ENCODE results near the gene MX1.

Gene MX1

GRCh38 chr21:41432562-41433460, 6.8 kb downstream of the MX1 start:
- DNase-seq, result no peak

GRCh38 chr21:41433566-41433965, 7.5 kb downstream of the MX1 start:
- no peak for DNase-seq

- no peak for DNase-seq
Measured at GRCh38 chr21:41435706-41436105, 9.7 kb downstream of the MX1 start.

GRCh38 chr21:41437729-41438128, 11.7 kb downstream of the MX1 start:
- no peak for DNase-seq

- no peak for DNase-seq
Measured at GRCh38 chr21:41438425-41439113, 12.5 kb downstream of the MX1 start.

- no peak for DNase-seq
Measured at GRCh38 chr21:41439248-41439647, 13.2 kb downstream of the MX1 start.

GRCh38 chr21:41441546-41441945, 15.5 kb downstream of the MX1 start:
- DNase-seq, result no peak

- DNase-seq, result no peak
Measured at GRCh38 chr21:41442481-41443186, 16.6 kb downstream of the MX1 start.

- no peak for DNase-seq
Measured at GRCh38 chr21:41443562-41443961, 17.5 kb downstream of the MX1 start.

GRCh38 chr21:41444703-41445464, 18.8 kb downstream of the MX1 start:
- DNase-seq, result no peak

- DNase-seq, result no peak
Measured at GRCh38 chr21:41445465-41445862, 19.4 kb downstream of the MX1 start.

GRCh38 chr21:41446586-41446985, 20.5 kb downstream of the MX1 start:
- DNase-seq, result no peak

- DNase-seq, result no peak
Measured at GRCh38 chr21:41447356-41447755, 21.3 kb downstream of the MX1 start.

GRCh38 chr21:41449613-41450012, 23.6 kb downstream of the MX1 start:
- DNase-seq, result no peak

- DNase-seq, result no peak
Measured at GRCh38 chr21:41451753-41452676, 26.0 kb downstream of the MX1 start.

- no peak for DNase-seq
Measured at GRCh38 chr21:41453198-41453597, 27.2 kb downstream of the MX1 start.

- no peak for DNase-seq
Measured at GRCh38 chr21:41453761-41454160, 27.7 kb downstream of the MX1 start.

GRCh38 chr21:41458121-41458520, 32.1 kb downstream of the MX1 start:
- no peak for DNase-seq

- DNase-seq, result no peak
Measured at GRCh38 chr21:41458559-41458958, 32.5 kb downstream of the MX1 start.

- DNase-seq, result no peak
Measured at GRCh38 chr21:41459884-41460534, 34.0 kb downstream of the MX1 start.
